Osteoblast (primary cell): ENCODE results near the gene MASP1. TPM values are rescaled to one million over a fixed set of nuclear protein-coding genes. Genes with fewer than 3 reads are reported as not detected.

Experiments
- DNase-seq: peaks from one replicate; pipeline ENCODE4 v3.0.0; 2011; ENCODE audit warnings: low spot score, mixed read lengths; ENCODE audit not compliant: insufficient read length; ENCODE audit errors: missing footprints
- H2AFZ ChIP-seq: 2 replicates; pipeline ENCODE4 v1.6.0; 2011; ENCODE audit warnings: mild to moderate bottlenecking, low read length
- H3K27ac ChIP-seq: 2 replicates; pipeline ENCODE4 v1.5.1; 2011; ENCODE audit warnings: mild to moderate bottlenecking, low read depth, low read length, moderate library complexity
- H3K27me3 ChIP-seq: 2 replicates; pipeline ENCODE4 v1.6.0; 2012; ENCODE audit warnings: mild to moderate bottlenecking, control low read depth, inconsistent platforms, low read length, moderate library complexity; ENCODE audit not compliant: insufficient read depth
- H3K36me3 ChIP-seq: 2 replicates; pipeline ENCODE4 v1.5.1; 2011; ENCODE audit warnings: mild to moderate bottlenecking, low read length, control low read depth, moderate library complexity; ENCODE audit not compliant: insufficient read depth
- H3K4me1 ChIP-seq: 2 replicates; pipeline ENCODE4 v1.5.1; 2011; ENCODE audit warnings: mild to moderate bottlenecking, low read length, control low read depth, moderate library complexity; ENCODE audit not compliant: insufficient read depth
- H3K4me2 ChIP-seq: 2 replicates; pipeline ENCODE4 v1.6.0; 2011; ENCODE audit warnings: mild to moderate bottlenecking, low read length; ENCODE audit not compliant: insufficient read depth
- H3K4me3 ChIP-seq: fragments of 200-600 bp; sonication (generic); 3 replicates; pipeline ENCODE4 v1.5.1; 2012; ENCODE audit warnings: mild to moderate bottlenecking, low read length, inconsistent platforms; ENCODE audit not compliant: insufficient read depth
- H3K79me2 ChIP-seq: 2 replicates; pipeline ENCODE4 v1.6.0; 2012; ENCODE audit warnings: mild to moderate bottlenecking, low read length, control low read depth, inconsistent platforms; ENCODE audit not compliant: insufficient read depth
- H3K9me3 ChIP-seq: 2 replicates; pipeline ENCODE4 v1.5.1; 2011; ENCODE audit warnings: low read depth, low read length, control low read depth
- H4K20me1 ChIP-seq: 2 replicates; pipeline ENCODE4 v1.6.0; 2012; ENCODE audit warnings: mild to moderate bottlenecking, low read length, control low read depth; ENCODE audit not compliant: insufficient read depth
- CTCF ChIP-seq: IDR thresholded peaks from 2 replicates; pipeline ENCODE4 v1.5.1; 2011; ENCODE audit warnings: mild to moderate bottlenecking, low read depth, low read length, moderate library complexity; ENCODE audit errors: extremely low read depth
- total RNA-seq: library from RNA; depleted of rRNA; stranded (reverse); fragments of >200 nt; gene quantifications from 2 replicates; pipeline ENCODE4 v1.2.3, GENCODE V29; 2012

The MASP1 gene
- total RNA-seq, 1 donor = 1.4 TPM

GRCh38 chr3:187266691-187267090, 24.8 kb downstream of the MASP1 start:
- H3K36me3 ChIP-seq = no peaks in the 10 kb centered on the region
- no peak overlapping the region for H3K27ac ChIP-seq
- H2AFZ ChIP-seq = no peak overlapping the region
- no peaks in the 10 kb centered on the region for H3K79me2 ChIP-seq
- H3K4me1 ChIP-seq = peaks cover 22% of the 10 kb centered on the region
- H3K4me2 ChIP-seq = no peak overlapping the region
- H3K4me3 ChIP-seq = no peak overlapping the region
- no peaks in the 10 kb centered on the region for H3K27me3 ChIP-seq
- no peak for TF ChIP-seq CTCF
- no peak for DNase-seq
- H4K20me1 ChIP-seq = no peaks in the 10 kb centered on the region
- H3K9me3 ChIP-seq = no peaks in the 10 kb centered on the region

GRCh38 chr3:187265461-187265955, 26.0 kb downstream of the MASP1 start:
- no peak overlapping the region for H3K4me3 ChIP-seq
- peak overlapping the region; percentile 43 for H3K27ac ChIP-seq
- no peak for DNase-seq
- no peaks in the 10 kb centered on the region for H3K27me3 ChIP-seq
- H2AFZ ChIP-seq = no peak overlapping the region
- no peaks in the 10 kb centered on the region for H3K36me3 ChIP-seq
- TF ChIP-seq CTCF = no peak
- H3K4me2 ChIP-seq = no peak overlapping the region
- H3K9me3 ChIP-seq = no peaks in the 10 kb centered on the region
- H3K4me1 ChIP-seq = peaks cover 22% of the 10 kb centered on the region
- no peaks in the 10 kb centered on the region for H4K20me1 ChIP-seq
- H3K79me2 ChIP-seq = no peaks in the 10 kb centered on the region

GRCh38 chr3:187264911-187265310, 26.6 kb downstream of the MASP1 start:
- Histone ChIP-seq H3K4me1 (peaks cover 22% of the 10 kb centered on the region), H3K79me2 (no peaks in the 10 kb centered on the region), H3K4me2 (no peak overlapping the region), H2AFZ (no peak overlapping the region), H3K27me3 (no peaks in the 10 kb centered on the region), H3K4me3 (no peak overlapping the region), H4K20me1 (no peaks in the 10 kb centered on the region), H3K9me3 (no peaks in the 10 kb centered on the region), H3K36me3 (no peaks in the 10 kb centered on the region), H3K27ac (peak overlapping the region; percentile 43)
- DNase-seq = no peak
- no peak for TF ChIP-seq CTCF

- Histone ChIP-seq H3K4me1 (peaks cover 22% of the 10 kb centered on the region), H3K27ac (peak overlapping the region; percentile 45), H3K36me3 (no peaks in the 10 kb centered on the region), H3K4me3 (no peak overlapping the region), H3K27me3 (no peaks in the 10 kb centered on the region), H3K4me2 (peak overlapping the region; percentile 17), H2AFZ (no peak overlapping the region), H3K79me2 (no peaks in the 10 kb centered on the region), H3K9me3 (no peaks in the 10 kb centered on the region), H4K20me1 (no peaks in the 10 kb centered on the region)
- DNase-seq = peak; percentile 52
- TF ChIP-seq CTCF = no peak
These were observed 27.5 kb downstream of the MASP1 start for GRCh38 chr3:187264021-187264420.
